Measurements from ENCODE around the gene MYH1.

DNA sequence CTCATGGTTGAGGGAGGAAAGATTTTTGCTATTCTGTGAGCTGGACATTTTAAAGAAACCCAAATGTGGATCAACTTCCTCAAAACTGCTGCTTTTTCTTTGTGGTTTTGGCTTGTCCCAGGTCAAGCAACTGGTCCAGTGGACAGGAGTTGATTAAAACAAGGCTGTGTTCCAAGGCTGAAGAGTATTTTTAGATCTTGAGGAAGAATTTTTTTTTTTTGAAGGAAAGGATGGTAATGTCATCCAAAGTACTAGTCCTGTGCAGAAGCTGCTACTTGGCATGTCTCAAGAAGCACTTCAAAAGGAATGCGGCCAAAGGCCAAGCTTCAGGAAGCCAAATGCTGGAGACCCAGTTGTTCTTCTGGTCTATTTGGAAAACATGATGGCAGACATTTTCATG is 39.1 kb upstream of the MYH1 start:
- TF ChIP-seq CTCF (IDR thresholded peaks at IDR 0.05): no peak
- TF ChIP-seq POLR2A (IDR thresholded peaks at IDR 0.05): no peak
- TF ChIP-seq POLR2AphosphoS5 (IDR thresholded peaks at IDR 0.05): no peak

Data from sigmoid colon (tissue), 4 donors.